H1 (cell line): ENCODE measurements around the gene ARHGAP32. TPM values are rescaled to one million over a fixed set of nuclear protein-coding genes. Genes with fewer than 3 reads are reported as not detected.

Experiments
- GABPA ChIP-seq: IDR thresholded peaks from 2 replicates; pipeline ENCODE4 v1.6.1; 2011; ENCODE audit warnings: mild to moderate bottlenecking, low read length, moderate library complexity, borderline replicate concordance; ENCODE audit not compliant: insufficient read depth
- JUND ChIP-seq: IDR thresholded peaks from 2 replicates; pipeline ENCODE4 v1.6.1; 2011; ENCODE audit warnings: mild to moderate bottlenecking, improper control_type of control experiment, low read length
- KDM1A ChIP-seq: fragments of 200-600, 300-600 bp; sonication (generic); IDR thresholded peaks from 2 replicates; pipeline ENCODE4 v1.7.1; 2016; ENCODE audit warnings: mild to moderate bottlenecking, low read length, borderline replicate concordance
- KDM5A ChIP-seq: fragments of 200-600 bp; IDR thresholded peaks from 2 replicates; pipeline ENCODE4 v1.7.1; 2012; ENCODE audit warnings: mild to moderate bottlenecking, low read length, inconsistent platforms, mixed read lengths
- POLR2A ChIP-seq, 2 experiments: IDR thresholded peaks; 1 replicate in 1 of 2; 2 replicates in 1 of 2; pipeline ENCODE4 v1.6.1; 2011; ENCODE audit warnings: low read depth in 2 of 2, low read length in 2 of 2, mild to moderate bottlenecking in 2 of 2; ENCODE audit errors: control extremely low read depth in 1 of 2
- polyA plus RNA-seq, 7 experiments: library from polyadenylated mRNA; depleted of rRNA in 3 of 7; stranded (reverse) in 5 of 7; unstranded in 2 of 7; fragments of >200 nt in 5 of 7; fragments of 200-250 nt in 2 of 7; gene quantifications; 1 replicate in 5 of 7; 2 replicates in 1 of 7; 4 replicates in 1 of 7; pipeline versions ENCODE4 v1.2.1 to v1.2.3, GENCODE V29; 2011 to 2013; ENCODE audit warnings: missing spikeins in 2 of 7, mixed read lengths in 2 of 7
- total RNA-seq: library from RNA; stranded (reverse); fragmentation: NEBNext Ultra II Directional; extraction: Animal tissue kit (Norgen Biotek cat#: 25700); gene quantifications from 2 replicates; pipeline ENCODE4 v1.2.1, GENCODE V29; 2021
- TF ChIP-seq, protein P1 (sequence below): IDR thresholded peaks from 2 replicates; pipeline ENCODE4 v1.6.1; 2012; ENCODE audit warnings: low read length, inconsistent platforms

The ARHGAP32 gene
- total and polyA plus RNA-seq, 2 of the 8 experiments (the other 6 are each of a cell fraction or from before 2014, with no cell fraction given): 13.7 to 30.0 TPM

DNA sequence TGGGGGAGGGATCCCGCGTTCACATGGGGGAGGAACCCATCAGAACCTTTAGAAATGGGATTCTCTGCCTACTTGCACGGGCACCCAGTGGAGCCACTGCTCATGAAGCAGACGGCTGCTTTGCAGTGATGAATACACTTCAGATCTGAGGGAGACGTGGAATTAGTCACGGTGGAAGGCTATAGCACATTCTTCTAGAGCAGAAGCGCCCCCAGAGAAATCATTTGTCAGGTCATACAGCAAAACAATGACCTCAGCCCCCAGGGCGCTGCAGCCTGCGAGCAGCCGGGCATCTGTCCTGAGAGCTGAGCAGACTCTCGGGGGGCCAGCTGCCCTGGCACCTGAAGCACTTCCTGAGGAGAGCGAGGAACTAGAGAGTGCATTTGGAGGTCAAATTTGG lies 262.1 kb downstream of the ARHGAP32 start (continued):
- no peak for TF ChIP-seq GABPA
- TF ChIP-seq, protein P1, sequence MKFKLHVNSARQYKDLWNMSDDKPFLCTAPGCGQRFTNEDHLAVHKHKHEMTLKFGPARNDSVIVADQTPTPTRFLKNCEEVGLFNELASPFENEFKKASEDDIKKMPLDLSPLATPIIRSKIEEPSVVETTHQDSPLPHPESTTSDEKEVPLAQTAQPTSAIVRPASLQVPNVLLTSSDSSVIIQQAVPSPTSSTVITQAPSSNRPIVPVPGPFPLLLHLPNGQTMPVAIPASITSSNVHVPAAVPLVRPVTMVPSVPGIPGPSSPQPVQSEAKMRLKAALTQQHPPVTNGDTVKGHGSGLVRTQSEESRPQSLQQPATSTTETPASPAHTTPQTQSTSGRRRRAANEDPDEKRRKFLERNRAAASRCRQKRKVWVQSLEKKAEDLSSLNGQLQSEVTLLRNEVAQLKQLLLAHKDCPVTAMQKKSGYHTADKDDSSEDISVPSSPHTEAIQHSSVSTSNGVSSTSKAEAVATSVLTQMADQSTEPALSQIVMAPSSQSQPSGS: no peak
- TF ChIP-seq KDM1A: no peak
- TF ChIP-seq KDM5A: no peak
- TF ChIP-seq POLR2A (IDR thresholded peaks at IDR 0.05; ENCODE audit: control extremely low read depth in 1 of 2, low read depth in 2 of 2, low read length in 2 of 2): no peak
- no peak for TF ChIP-seq JUND
- TF ChIP-seq, all 59 proteins: peak for 0
